ENCODE results near the gene HS6ST3.

DNA sequence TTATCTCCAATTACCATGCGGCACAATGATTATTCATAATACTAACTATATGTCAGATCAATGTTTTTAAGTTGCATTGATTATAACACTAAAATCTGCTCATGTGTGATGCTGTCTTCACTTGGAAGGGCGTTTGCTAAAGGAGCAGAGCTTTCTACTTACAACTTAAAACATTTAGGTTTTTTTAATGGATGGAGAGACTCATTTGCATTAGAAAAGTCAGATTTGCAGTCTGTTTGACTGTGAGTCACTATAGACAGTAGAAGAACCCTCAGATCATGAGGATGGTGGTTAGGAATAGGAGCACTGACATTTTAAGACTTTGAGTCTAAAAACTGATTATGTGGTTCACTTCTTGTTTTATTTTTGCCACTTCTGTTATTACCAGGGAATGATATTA is 364.6 kb downstream of the HS6ST3 start:
- TF ChIP-seq, protein P1, sequence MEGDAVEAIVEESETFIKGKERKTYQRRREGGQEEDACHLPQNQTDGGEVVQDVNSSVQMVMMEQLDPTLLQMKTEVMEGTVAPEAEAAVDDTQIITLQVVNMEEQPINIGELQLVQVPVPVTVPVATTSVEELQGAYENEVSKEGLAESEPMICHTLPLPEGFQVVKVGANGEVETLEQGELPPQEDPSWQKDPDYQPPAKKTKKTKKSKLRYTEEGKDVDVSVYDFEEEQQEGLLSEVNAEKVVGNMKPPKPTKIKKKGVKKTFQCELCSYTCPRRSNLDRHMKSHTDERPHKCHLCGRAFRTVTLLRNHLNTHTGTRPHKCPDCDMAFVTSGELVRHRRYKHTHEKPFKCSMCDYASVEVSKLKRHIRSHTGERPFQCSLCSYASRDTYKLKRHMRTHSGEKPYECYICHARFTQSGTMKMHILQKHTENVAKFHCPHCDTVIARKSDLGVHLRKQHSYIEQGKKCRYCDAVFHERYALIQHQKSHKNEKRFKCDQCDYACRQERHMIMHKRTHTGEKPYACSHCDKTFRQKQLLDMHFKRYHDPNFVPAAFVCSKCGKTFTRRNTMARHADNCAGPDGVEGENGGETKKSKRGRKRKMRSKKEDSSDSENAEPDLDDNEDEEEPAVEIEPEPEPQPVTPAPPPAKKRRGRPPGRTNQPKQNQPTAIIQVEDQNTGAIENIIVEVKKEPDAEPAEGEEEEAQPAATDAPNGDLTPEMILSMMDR (IDR thresholded peaks at IDR 0.05; ENCODE audit: borderline replicate concordance, extremely low read depth, low read length, poor library complexity, severe bottlenecking), result no peak
- TF ChIP-seq EZH2 (IDR thresholded peaks at IDR 0.05; ENCODE audit: borderline replicate concordance, low read depth, low read length, severe bottlenecking), result no peak

Measured in DND-41 (cell line).